GM23248 (cell line): Measurements from ENCODE around the gene GPR42. TPM values are rescaled to one million over a fixed set of nuclear protein-coding genes. Genes with fewer than 3 reads are reported as not detected.

ENCODE experiments used
- DNase-seq: peaks from one replicate; pipeline ENCODE4 v3.0.0-alpha.2; 2015
- H2AFZ ChIP-seq: fragments of 200-600 bp; sonication (generic); 2 replicates; pipeline ENCODE4 v1.6.1; 2016; ENCODE audit warnings: antibody characterized with exemption
- H3F3A ChIP-seq: fragments of 200-600 bp; sonication (generic); 2 replicates; pipeline ENCODE4 v1.6.1; 2016; ENCODE audit warnings: mild to moderate bottlenecking, antibody characterized with exemption, mixed run types; ENCODE audit not compliant: insufficient read depth
- H3K27ac ChIP-seq: fragments of 200-600 bp; sonication (generic); 2 replicates; pipeline ENCODE4 v1.5.1; 2016; ENCODE audit warnings: mild to moderate bottlenecking
- H3K27me3 ChIP-seq: fragments of 200-600 bp; sonication (generic); replicated peaks from 2 replicates; pipeline ENCODE4 v1.6.1; 2016; ENCODE audit warnings: mild to moderate bottlenecking; ENCODE audit not compliant: insufficient read depth
- H3K36me3 ChIP-seq: fragments of 200-600 bp; sonication (generic); 2 replicates; pipeline ENCODE4 v1.6.1; 2016; ENCODE audit warnings: low read depth, mild to moderate bottlenecking
- H3K4me1 ChIP-seq: fragments of 200-600 bp; sonication (generic); 2 replicates; pipeline ENCODE4 v1.6.1; 2016; ENCODE audit warnings: mild to moderate bottlenecking; ENCODE audit not compliant: insufficient read depth
- H3K4me2 ChIP-seq: fragments of 200-600 bp; sonication (generic); one replicate; pipeline ENCODE4 v1.6.1; 2016; ENCODE audit warnings: mild to moderate bottlenecking; ENCODE audit not compliant: unreplicated experiment
- H3K4me3 ChIP-seq: fragments of 200-600 bp; sonication (generic); 2 replicates; pipeline ENCODE4 v1.5.1; 2016; ENCODE audit warnings: mild to moderate bottlenecking
- H3K79me2 ChIP-seq: fragments of 200-600 bp; sonication (generic); 2 replicates; pipeline ENCODE4 v1.6.1; 2016; ENCODE audit warnings: mild to moderate bottlenecking; ENCODE audit not compliant: insufficient read depth
- H3K9ac ChIP-seq: fragments of 200-600 bp; sonication (generic); 2 replicates; pipeline ENCODE4 v1.6.1; 2016; ENCODE audit warnings: mild to moderate bottlenecking
- H3K9me2 ChIP-seq: fragments of 200-600 bp; sonication (generic); 2 replicates; pipeline ENCODE4 v1.6.1; 2016; ENCODE audit warnings: mixed run types, mild to moderate bottlenecking, moderate library complexity; ENCODE audit not compliant: insufficient read depth
- H3K9me3 ChIP-seq: fragments of 200-600 bp; sonication (generic); one replicate; pipeline ENCODE4 v1.6.1; 2017; ENCODE audit warnings: low read depth
- H4K20me1 ChIP-seq: fragments of 200-600 bp; sonication (generic); 2 replicates; pipeline ENCODE4 v1.6.0; 2016; ENCODE audit not compliant: insufficient read depth
- EZH2 ChIP-seq: fragments of 200-600 bp; sonication (generic); IDR thresholded peaks from 2 replicates; pipeline ENCODE4 v1.6.1; 2018; ENCODE audit warnings: antibody characterized with exemption, mild to moderate bottlenecking; ENCODE audit not compliant: insufficient read depth, poor library complexity, severe bottlenecking
- EZH2phosphoT487 ChIP-seq: fragments of 200-600 bp; sonication (generic); IDR thresholded peaks from 2 replicates; pipeline ENCODE4 v1.6.1; 2018; ENCODE audit warnings: antibody characterized with exemption, moderate library complexity, mild to moderate bottlenecking, low read depth; ENCODE audit not compliant: insufficient read depth
- WGBS, 2 experiments: methylation state at CpG; one replicate each; pipeline ENCODE4 v1.1.6; 2015 to 2017; ENCODE audit warnings: low lambda C conversion rate in 2 of 2, low coverage in 1 of 2; ENCODE audit errors: missing lambda C conversion rate in 2 of 2; 5-methylcytosine and 5-hydroxymethylcytosine counted together
- in situ Hi-C: fragments of 300-500 bp; cut with MboI; formaldehyde crosslinking; loops from 2 replicates; pipeline ENCODE4 v1.15.0; 2020
- polyA plus RNA-seq: library from polyadenylated mRNA; unstranded; fragments of >200 nt; fragmentation: Nextera tagmentation; extraction: Ambion mirVana; gene quantifications from 2 replicates; pipeline ENCODE4 v1.2.1, GENCODE V29; 2016
- total RNA-seq: library from RNA; depleted of rRNA; stranded (reverse); fragments of >200 nt; shearing (Covaris generic); gene quantifications from 2 replicates; pipeline ENCODE4 v1.2.3, GENCODE V29; 2014

The GPR42 gene
- total and polyA plus RNA-seq, 2 experiments from 2014 or later = not detected

GRCh38 chr19:35328851-35329285, 42.0 kb upstream of the GPR42 start, which contains the start of gene CD22:
TSS of gene CD22 (plus strand) at chr19:35329187. CDS start at chr19:35332041, 2,854 bp downstream.
- H3K4me3 ChIP-seq = no peak within 1 kb of the TSS
- H4K20me1 ChIP-seq = no peaks in the 10 kb centered on the region
- H3F3A ChIP-seq = no peaks in the 10 kb centered on the region
- H3K9me3 ChIP-seq = no peaks in the 10 kb centered on the region
- no peak within 1 kb of the TSS for H3K9ac ChIP-seq
- H3K36me3 ChIP-seq = no peaks in the 10 kb centered on the region
- no peaks in the 10 kb centered on the region for H3K79me2 ChIP-seq
- H3K27ac ChIP-seq = no peak within 1 kb of the TSS
- DNase-seq = no peak
- H3K4me1 ChIP-seq = no peaks in the 10 kb centered on the region
- WGBS, 2 experiments = 73 to 81% methylated on average over 12 of the region's 12 CpGs
- H3K4me2 ChIP-seq = no peak within 1 kb of the TSS
- TF ChIP-seq EZH2phosphoT487 (no peak), EZH2 (no peak)
- in situ Hi-C loops = no loop called here
- H3K9me2 ChIP-seq = no peaks in the 10 kb centered on the region
- peaks cover 30% of the 10 kb centered on the region for H3K27me3 ChIP-seq
- H2AFZ ChIP-seq = no peak within 1 kb of the TSS

- Histone ChIP-seq H2AFZ (no peak overlapping the region), H3K4me1 (no peaks in the 10 kb centered on the region), H3K79me2 (no peaks in the 10 kb centered on the region), H4K20me1 (no peaks in the 10 kb centered on the region), H3F3A (no peaks in the 10 kb centered on the region), H3K9ac (no peak overlapping the region), H3K4me2 (no peak overlapping the region), H3K27me3 (peaks cover 30% of the 10 kb centered on the region), H3K9me3 (no peaks in the 10 kb centered on the region), H3K9me2 (no peaks in the 10 kb centered on the region), H3K4me3 (no peak overlapping the region), H3K36me3 (no peaks in the 10 kb centered on the region), H3K27ac (no peak overlapping the region)
- in situ Hi-C loops = no loop called here
- no peak for DNase-seq
- 36 to 38% methylated on average over 4 of the region's 4 CpGs for WGBS, 2 experiments
- TF ChIP-seq EZH2 (no peak), EZH2phosphoT487 (no peak)
Measured at GRCh38 chr19:35329323-35329722, 41.5 kb upstream of the GPR42 start.

GRCh38 chr19:35330475-35330874, 40.4 kb upstream of the GPR42 start:
- Histone ChIP-seq H3K9me3 (no peaks in the 10 kb centered on the region), H3K79me2 (no peaks in the 10 kb centered on the region), H3F3A (no peaks in the 10 kb centered on the region), H3K9ac (no peak overlapping the region), H3K4me2 (no peak overlapping the region), H3K9me2 (no peaks in the 10 kb centered on the region), H3K27me3 (peaks cover 30% of the 10 kb centered on the region), H3K36me3 (no peaks in the 10 kb centered on the region), H3K27ac (no peak overlapping the region), H2AFZ (no peak overlapping the region), H4K20me1 (no peaks in the 10 kb centered on the region), H3K4me3 (no peak overlapping the region), H3K4me1 (no peaks in the 10 kb centered on the region)
- TF ChIP-seq EZH2phosphoT487 = no peak
- no peak for TF ChIP-seq EZH2
- DNase-seq = no peak
- WGBS, 2 experiments = 46 to 50% methylated on average over 7 of the region's 7 CpGs
- in situ Hi-C loops = no loop called here

- no peaks in the 10 kb centered on the region for H3K79me2 ChIP-seq
- no peaks in the 10 kb centered on the region for H3K9me2 ChIP-seq
- no peaks in the 10 kb centered on the region for H3F3A ChIP-seq
- no peak overlapping the region for H3K9ac ChIP-seq
- in situ Hi-C loops = no loop called here
- H3K4me3 ChIP-seq = no peak overlapping the region
- H3K27ac ChIP-seq = no peak overlapping the region
- no peak overlapping the region for H2AFZ ChIP-seq
- no peaks in the 10 kb centered on the region for H3K9me3 ChIP-seq
- no peaks in the 10 kb centered on the region for H3K4me1 ChIP-seq
- no peaks in the 10 kb centered on the region for H3K36me3 ChIP-seq
- WGBS, 2 experiments = 15 to 18% methylated on average over 14 of the region's 14 CpGs
- no peak overlapping the region for H3K4me2 ChIP-seq
- H4K20me1 ChIP-seq = no peaks in the 10 kb centered on the region
- no peak for DNase-seq
- TF ChIP-seq EZH2 (no peak), EZH2phosphoT487 (no peak)
- H3K27me3 ChIP-seq = peaks cover 21% of the 10 kb centered on the region
Measured at GRCh38 chr19:35331551-35332214, 39.2 kb upstream of the GPR42 start.

- Histone ChIP-seq H3K79me2 (no peaks in the 10 kb centered on the region), H3K9ac (no peak overlapping the region), H2AFZ (no peak overlapping the region), H3K27me3 (peaks cover 12% of the 10 kb centered on the region), H4K20me1 (no peaks in the 10 kb centered on the region), H3K27ac (no peak overlapping the region), H3K4me2 (no peak overlapping the region), H3K4me3 (no peak overlapping the region), H3K36me3 (no peaks in the 10 kb centered on the region), H3K4me1 (no peaks in the 10 kb centered on the region), H3K9me2 (no peaks in the 10 kb centered on the region), H3K9me3 (no peaks in the 10 kb centered on the region), H3F3A (no peaks in the 10 kb centered on the region)
- no peak for DNase-seq
- in situ Hi-C loops = no loop called here
- TF ChIP-seq EZH2phosphoT487 (no peak), EZH2 (no peak)
- 55 to 58% methylated on average over 12 of the region's 12 CpGs for WGBS, 2 experiments
Measured at GRCh38 chr19:35332817-35333216, 38.1 kb upstream of the GPR42 start.
